HCT116 (cell line): ENCODE results near the gene DCAF8L1. TPM values are rescaled to one million over a fixed set of nuclear protein-coding genes. Genes with fewer than 3 reads are reported as not detected.

ENCODE experiments used
- ATAC-seq: fragments of 200-7000 bp; cut with Tn5 transposase; 2 replicates; pipeline ENCODE4 v1.9.1; 2020; ENCODE audit warnings: mild to moderate bottlenecking, moderate library complexity
- BruUV-seq: library from RNA; stranded (reverse); fragments of 400-500 nt; replicated peaks from 2 replicates; lab custom pipeline; 2021; lab: Mats Ljungman, UMichigan
- CTCF ChIA-PET: fragments of 300-600 bp; sonication (Branson Sonifier 250); formaldehyde crosslinking; loops from one replicate; lab custom pipeline; 2021; ENCODE audit warnings: antibody characterized with exemption; lab: Charles Lee
- POLR2A ChIA-PET: fragments of 300-600, 350-600 bp; sonication (Branson Sonifier 250); formaldehyde crosslinking; loops from one replicate; lab custom pipeline; 2021; ENCODE audit warnings: antibody characterized with exemption; lab: Charles Lee
- RAD21 ChIA-PET, 2 experiments: fragments of 300-600 bp; sonication (Branson Sonifier 250); formaldehyde crosslinking; loops; one replicate each; lab custom pipeline; 2023; ENCODE audit warnings: low total read pairs in 2 of 2; ENCODE audit not compliant: uncharacterized antibody in 2 of 2, unreplicated experiment in 2 of 2, low non-redundant PET in 1 of 2; lab: Charles Lee
- DNase-seq: peaks from one replicate; pipeline ENCODE4 v3.0.0-alpha.2; 2010; ENCODE audit warnings: low read depth, low spot score
- H2AFZ ChIP-seq: fragments of 200-600 bp; shearing (Covaris generic), sonication (generic); 2 replicates; pipeline ENCODE4 v1.6.1; 2017; ENCODE audit warnings: low read depth, mixed run types, mixed read lengths, antibody characterized with exemption, low read length; ENCODE audit not compliant: poor library complexity, severe bottlenecking
- H3K27ac ChIP-seq: 2 replicates; pipeline ENCODE4 v1.5.1; 2012; ENCODE audit warnings: low read depth, low read length
- H3K27me3 ChIP-seq: fragments of 200-600 bp; sonication (generic); 2 replicates; pipeline ENCODE4 v1.6.1; 2016; ENCODE audit warnings: mixed run types, low read length, mixed read lengths; ENCODE audit not compliant: insufficient read depth
- H3K36me3 ChIP-seq, 2 experiments: fragments of 200-500 bp in 1 of 2; fragments of 200-600 bp in 1 of 2; sonication (Bioruptor generic) in 1 of 2; sonication (generic) in 1 of 2; 2 replicates each; pipeline versions ENCODE4 v1.5.1 to v1.6.1; 2014 to 2016; ENCODE audit warnings: low read length in 2 of 2, inconsistent platforms in 1 of 2, mixed read lengths in 1 of 2, mixed run types in 1 of 2; ENCODE audit not compliant: insufficient read depth in 2 of 2, control insufficient read depth in 1 of 2
- H3K4me1 ChIP-seq, 2 experiments: fragments of 200-600 bp in 1 of 2; sonication (generic) in 1 of 2; 2 replicates each; pipeline versions ENCODE4 v1.5.1 to v1.6.1; 2012 to 2017; ENCODE audit warnings: low read length in 2 of 2, inconsistent platforms in 1 of 2, mild to moderate bottlenecking in 1 of 2, mixed read lengths in 1 of 2, mixed run types in 1 of 2, moderate library complexity in 1 of 2; ENCODE audit not compliant: insufficient read depth in 2 of 2, control insufficient read depth in 1 of 2
- H3K4me2 ChIP-seq: fragments of 200-600 bp; sonication (generic); 2 replicates; pipeline ENCODE4 v1.6.1; 2017; ENCODE audit warnings: mixed run types, low read length, mixed read lengths
- H3K4me3 ChIP-seq, 2 experiments: fragments of 200-600 bp in 1 of 2; sonication (generic) in 1 of 2; replicated peaks in 1 of 2; 2 replicates each; pipeline ENCODE4 v1.5.1; 2011 to 2016; ENCODE audit warnings: low read length in 2 of 2, control low read depth in 1 of 2, low read depth in 1 of 2, mild to moderate bottlenecking in 1 of 2, mixed read lengths in 1 of 2, mixed run types in 1 of 2
- H3K79me2 ChIP-seq: fragments of 200-600 bp; sonication (generic); 2 replicates; pipeline ENCODE4 v1.6.1; 2017; ENCODE audit warnings: mild to moderate bottlenecking, mixed run types, low read length, moderate library complexity, mixed read lengths; ENCODE audit not compliant: insufficient read depth
- H3K9ac ChIP-seq: fragments of 200-600 bp; sonication (generic); 2 replicates; pipeline ENCODE4 v1.6.1; 2016; ENCODE audit warnings: low read length, mixed read lengths
- H3K9me2 ChIP-seq: fragments of 200-600 bp; sonication (generic), shearing (Covaris generic); 2 replicates; pipeline ENCODE4 v1.6.1; 2017; ENCODE audit warnings: mixed run types, mild to moderate bottlenecking, moderate library complexity; ENCODE audit not compliant: insufficient read depth
- H3K9me3 ChIP-seq, 2 experiments: fragments of 200-500 bp in 1 of 2; fragments of 200-600 bp in 1 of 2; sonication (Bioruptor generic) in 1 of 2; sonication (generic) in 1 of 2; 2 replicates each; pipeline ENCODE4 v1.6.1; 2014 to 2017; ENCODE audit warnings: low read length in 2 of 2, mixed read lengths in 2 of 2, inconsistent platforms in 1 of 2, low read depth in 1 of 2, mild to moderate bottlenecking in 1 of 2, mixed run types in 1 of 2, moderate library complexity in 1 of 2; ENCODE audit not compliant: control insufficient read depth in 1 of 2, insufficient read depth in 1 of 2
- H4K20me1 ChIP-seq: fragments of 200-600 bp; sonication (generic), shearing (Covaris generic); 2 replicates; pipeline ENCODE4 v1.6.1; 2017; ENCODE audit warnings: mixed run types, mild to moderate bottlenecking, moderate library complexity; ENCODE audit not compliant: insufficient read depth
- ATF3 ChIP-seq: IDR thresholded peaks from 2 replicates; pipeline ENCODE4 v1.6.1; 2012
- CEBPB ChIP-seq: IDR thresholded peaks from 2 replicates; pipeline ENCODE4 v1.6.1; 2012; ENCODE audit warnings: low read depth
- CTCF ChIP-seq, 3 experiments: fragments of 200-600 bp in 1 of 3; sonication (generic) in 1 of 3; IDR thresholded peaks in 2 of 3; conservative IDR thresholded peaks in 1 of 3; 2 replicates each; pipeline ENCODE4 v1.5.1; 2012 to 2017; ENCODE audit warnings: low read depth in 2 of 3, low read length in 2 of 3, antibody characterized with exemption in 1 of 3, borderline replicate concordance in 1 of 3, control low read depth in 1 of 3, mild to moderate bottlenecking in 1 of 3, mixed read lengths in 1 of 3, mixed run types in 1 of 3, moderate library complexity in 1 of 3; ENCODE audit not compliant: insufficient read depth in 1 of 3
- ELF1 ChIP-seq: IDR thresholded peaks from 2 replicates; pipeline ENCODE4 v1.6.1; 2012; ENCODE audit warnings: low read depth, borderline replicate concordance
- EZH2 ChIP-seq: fragments of 200-600 bp; sonication (generic); IDR thresholded peaks from 2 replicates; pipeline ENCODE4 v1.6.1; 2017; ENCODE audit warnings: antibody characterized with exemption, mixed run types
- FOSL1 ChIP-seq: IDR thresholded peaks from 2 replicates; pipeline ENCODE4 v1.6.1; 2012; ENCODE audit warnings: low read depth
- JUND ChIP-seq: IDR thresholded peaks from 2 replicates; pipeline ENCODE4 v1.6.1; 2012
- POLR2A ChIP-seq: IDR thresholded peaks from 2 replicates; pipeline ENCODE4 v1.7.0; 2011; ENCODE audit warnings: borderline replicate concordance; ENCODE audit not compliant: insufficient read depth, insufficient read length; ENCODE audit errors: extremely low read depth
- POLR2AphosphoS5 ChIP-seq: IDR thresholded peaks from 2 replicates; pipeline ENCODE4 v1.6.1; 2011; ENCODE audit warnings: mild to moderate bottlenecking, low read depth, low read length, moderate library complexity
- RAD21 ChIP-seq: IDR thresholded peaks from 2 replicates; pipeline ENCODE4 v1.6.1; 2012; ENCODE audit warnings: low read depth, mild to moderate bottlenecking
- REST ChIP-seq: IDR thresholded peaks from 2 replicates; pipeline ENCODE4 v1.6.1; 2012; ENCODE audit warnings: low read depth
- SIN3A ChIP-seq: IDR thresholded peaks from 2 replicates; pipeline ENCODE4 v1.6.1; 2012; ENCODE audit warnings: low read depth
- SP1 ChIP-seq: IDR thresholded peaks from 2 replicates; pipeline ENCODE4 v1.6.1; 2012; ENCODE audit warnings: low read depth
- SRF ChIP-seq: IDR thresholded peaks from 2 replicates; pipeline ENCODE4 v1.6.1; 2012; ENCODE audit warnings: low read depth
- TCF7L2 ChIP-seq: IDR thresholded peaks from 2 replicates; pipeline ENCODE4 v1.7.0; 2011; ENCODE audit warnings: borderline replicate concordance, inconsistent platforms; ENCODE audit not compliant: insufficient read depth, insufficient read length; ENCODE audit errors: extremely low read depth
- YY1 ChIP-seq: IDR thresholded peaks from 2 replicates; pipeline ENCODE4 v1.6.1; 2011; ENCODE audit warnings: low read length, low read depth, moderate library complexity, mild to moderate bottlenecking; ENCODE audit not compliant: insufficient replicate concordance; ENCODE audit errors: extremely low read depth
- ZBTB33 ChIP-seq: IDR thresholded peaks from 2 replicates; pipeline ENCODE4 v1.6.1; 2011; ENCODE audit warnings: mild to moderate bottlenecking, low read length, moderate library complexity; ENCODE audit not compliant: insufficient replicate concordance; ENCODE audit errors: extremely low read depth
- ZNF274 ChIP-seq: fragments of 200-500 bp; sonication (Bioruptor generic); IDR thresholded peaks from 2 replicates; pipeline ENCODE4 v1.6.1; 2014; ENCODE audit warnings: mild to moderate bottlenecking, low read depth, low read length, inconsistent platforms
- intact Hi-C: fragments of 100-400 bp; cut with micrococcal nuclease; formaldehyde crosslinking; loops from 2 replicates; pipeline ENCODE4 v1.10.0; 2022
- total RNA-seq: library from RNA; stranded (reverse); gene quantifications from one replicate; pipeline ENCODE4 v1.2.1, GENCODE V29; 2021; ENCODE audit not compliant: unreplicated experiment

DCAF8L1 gene
- total RNA-seq, 1 experiment from 2014 or later: not detected

DNA sequence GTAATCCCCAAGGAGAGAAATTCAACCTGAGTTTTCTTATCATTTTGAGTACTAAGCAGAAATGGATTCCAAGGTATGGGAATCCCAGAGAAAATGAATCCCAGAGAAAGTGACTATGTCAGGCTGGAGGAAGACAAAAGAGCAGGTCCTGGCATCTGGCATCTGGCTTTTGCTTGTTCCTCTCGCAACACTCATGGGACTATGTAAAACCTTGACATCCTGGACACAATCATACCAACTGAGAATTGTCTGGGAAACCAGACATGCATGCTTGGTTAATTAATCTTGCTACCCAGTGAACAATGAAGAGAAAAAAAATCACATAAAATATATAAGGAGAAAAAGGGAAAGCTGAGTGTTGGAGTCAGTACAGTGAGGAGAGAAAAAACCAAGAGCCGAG is 12.9 kb downstream of the DCAF8L1 start:
- Histone ChIP-seq H3K36me3 (no peaks in the 10 kb centered on the region), H2AFZ (no peak overlapping the region), H3K9me2 (no peaks in the 10 kb centered on the region), H4K20me1 (no peaks in the 10 kb centered on the region), H3K79me2 (no peaks in the 10 kb centered on the region), H3K4me1 (no peaks in the 10 kb centered on the region; a peak in 1 of 4 replicates), H3K4me3 (no peak overlapping the region), H3K9ac (no peak overlapping the region)
- ChIA-PET CTCF (no interaction called here), RAD21 (no interaction called here), POLR2A (no interaction called here)
- no TSS peak for BruUV-seq
- intact Hi-C loops: no loop called here
- TF ChIP-seq TCF7L2: no peak
- TF ChIP-seq ELF1: no peak
- TF ChIP-seq RAD21: no peak
- TF ChIP-seq POLR2AphosphoS5: no peak
- TF ChIP-seq ATF3: no peak
- TF ChIP-seq CEBPB: no peak
- no peak for TF ChIP-seq SP1
- TF ChIP-seq ZBTB33: no peak
- no peak for TF ChIP-seq SIN3A
- no peak for TF ChIP-seq SRF
- TF ChIP-seq FOSL1: no peak
- TF ChIP-seq JUND: no peak
- no peak for TF ChIP-seq EZH2
- TF ChIP-seq REST: no peak
- no peak for TF ChIP-seq ZNF274
- no peak for TF ChIP-seq CTCF (IDR thresholded peaks at IDR 0.05 in 2 of 3, conservative IDR thresholded peaks at IDR 0.05 in 1 of 3; ENCODE audit: borderline replicate concordance in 1 of 3, insufficient read depth in 1 of 3, low read depth in 2 of 3, low read length in 2 of 3)
- TF ChIP-seq POLR2A: no peak
- TF ChIP-seq YY1: no peak
- TF ChIP-seq, all 23 proteins: peak for 0
- H3K9me3 ChIP-seq: no peaks in the 10 kb centered on the region
- no peak for DNase-seq
- no peak overlapping the region for H3K4me2 ChIP-seq
- H3K27ac ChIP-seq: no peak overlapping the region
- ATAC-seq: no peak
- H3K27me3 ChIP-seq: no peaks in the 10 kb centered on the region
